Motor neuron (in vitro differentiated cells): ENCODE measurements around the gene MAST4. TPM values are rescaled to one million over a fixed set of nuclear protein-coding genes. Genes with fewer than 3 reads are reported as not detected.

Experiments used
- ATAC-seq, 8 experiments: fragments of 200-7000 bp; cut with Tn5 transposase; replicated peaks in 6 of 8; 2 replicates each; pipeline ENCODE4 v1.8.0; 2021; ENCODE audit warnings: mild to moderate bottlenecking in 8 of 8, moderate library complexity in 8 of 8
- H3K27ac ChIP-seq, 2 donors: fragments of 250-450 bp; sonication (Bioruptor Pico); 2 replicates each; pipeline ENCODE4 v1.9.0; 2021; ENCODE audit warnings: antibody characterized with exemption in 2 of 2, mild to moderate bottlenecking in 2 of 2, moderate library complexity in 1 of 2
- H3K4me1 ChIP-seq, 2 donors: fragments of 250-450 bp; sonication (Bioruptor Pico); replicated peaks in 1 of 2; 2 replicates each; pipeline ENCODE4 v1.6.1; 2021; ENCODE audit warnings: antibody characterized with exemption in 2 of 2, mild to moderate bottlenecking in 2 of 2, moderate library complexity in 1 of 2
- H3K4me3 ChIP-seq, 5 donors: fragments of 250-450 bp; sonication (Bioruptor Pico); 2 replicates each; pipeline ENCODE4 v1.9.0; 2021; ENCODE audit warnings: antibody characterized with exemption in 5 of 5, mild to moderate bottlenecking in 5 of 5, moderate library complexity in 4 of 5
- WGBS, 10 experiments: fragments of 450-650 bp; shearing (Covaris generic); methylation state at CpG; one replicate each; pipeline ENCODE4 v1.0.0; 2022; 5-methylcytosine and 5-hydroxymethylcytosine counted together
- in situ Hi-C, 9 experiments: fragments of 400-800 bp; cut with MboI; loops; one replicate each; pipeline ENCODE4 v1.15.0; 2021; ENCODE audit warnings: low sequenced_read_pairs in 9 of 9, low pct_unique_long_range_greater_than_20kb in 2 of 9; ENCODE audit not compliant: unreplicated experiment in 9 of 9
- total RNA-seq, 8 experiments: library from RNA; unstranded; fragments of 300-600 nt; gene quantifications; 2 replicates each; pipeline versions ENCODE4 v1.2.3 to v1.2.4, GENCODE V29; 2022

The MAST4 gene
- total RNA-seq, 8 experiments from 2014 or later = 4.3 to 26.1 (median 12.9) TPM

DNA sequence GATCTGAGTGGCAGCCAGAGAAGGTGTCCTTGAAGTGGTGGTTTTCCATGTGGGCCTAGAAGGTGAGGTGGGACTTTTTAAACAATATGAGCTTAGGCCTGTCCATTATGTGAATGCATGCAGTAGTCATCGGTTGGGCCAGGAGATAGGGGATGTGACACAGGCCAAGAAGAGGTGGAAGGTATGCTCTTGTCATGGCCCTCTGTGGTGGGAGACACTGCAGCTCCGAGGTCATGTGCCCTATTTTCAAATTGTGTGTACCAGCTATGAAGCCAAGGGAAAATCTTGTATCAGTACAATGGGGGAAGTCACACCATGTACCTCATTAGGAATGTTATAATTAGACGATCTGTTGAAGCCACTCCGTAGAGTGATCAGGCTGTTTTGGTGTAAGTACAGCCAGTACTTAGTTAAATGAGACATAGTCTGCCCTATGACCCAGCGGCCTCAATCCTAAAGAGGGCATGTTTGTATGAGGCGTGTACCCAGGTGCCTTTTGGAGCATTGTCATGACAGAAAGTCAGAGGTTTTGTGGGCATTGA lies 280.1 kb downstream of the MAST4 start:
- H3K4me3 ChIP-seq = no peak overlapping the region
- no peak for ATAC-seq
- H3K27ac ChIP-seq = no peak overlapping the region
- H3K4me1 ChIP-seq = peaks cover 4 to 10% of the 10 kb centered on the region in 2 donors
- 60 to 100% (median 81%) methylated on average over 1 to 5 of the region's 6 CpGs; no CpG with 5 or more reads in 5 of the 10 experiments for WGBS, 10 experiments
- in situ Hi-C loops = no loop called here

GRCh38 chr5:66877843-66878242 lies 281.6 kb downstream of the MAST4 start:
- WGBS, 10 experiments = 32 to 85% (median 72%) methylated on average over 1 to 3 of the region's 3 CpGs
- in situ Hi-C loops = no loop called here
- Histone ChIP-seq H3K27ac (no peak overlapping the region), H3K4me3 (no peak overlapping the region), H3K4me1 (peaks cover 3 to 7% of the 10 kb centered on the region in 2 donors)
- ATAC-seq = peak in 7 of 8 experiments; percentile 22 to 64 (median 58)

GRCh38 chr5:66880401-66880800 lies 284.2 kb downstream of the MAST4 start:
- ATAC-seq = no peak
- Histone ChIP-seq H3K4me3 (no peak overlapping the region), H3K4me1 (peaks cover 4 to 13% of the 10 kb centered on the region in 2 donors), H3K27ac (no peak overlapping the region)
- in situ Hi-C loops = no loop called here
- 44 to 100% (median 72%) methylated on average over 1 to 3 of the region's 3 CpGs for WGBS, 10 experiments

GRCh38 chr5:66881480-66882161 lies 285.4 kb downstream of the MAST4 start:
- ATAC-seq = peak in 1 of 8 experiments; percentile 44
- Histone ChIP-seq H3K4me1 (peaks cover 4 to 18% of the 10 kb centered on the region in 2 donors), H3K4me3 (no peak overlapping the region), H3K27ac (no peak overlapping the region)
- in situ Hi-C loops = no loop called here
- WGBS, 10 experiments = 25 to 100% (median 82%) methylated on average over 1 to 2 of the region's 2 CpGs

GRCh38 chr5:66882606-66883227 lies 286.5 kb downstream of the MAST4 start:
- in situ Hi-C loops = no loop called here
- no peak overlapping the region for H3K4me3 ChIP-seq
- peaks cover 4 to 18% of the 10 kb centered on the region in 2 donors for H3K4me1 ChIP-seq
- WGBS, 10 experiments = 44 to 89% (median 67%) methylated on average over 1 to 3 of the region's 3 CpGs; no CpG with 5 or more reads in 1 of the 10 experiments
- no peak overlapping the region for H3K27ac ChIP-seq
- ATAC-seq = peak in 3 of 8 experiments; percentile 26 to 45 (median 44)

DNA sequence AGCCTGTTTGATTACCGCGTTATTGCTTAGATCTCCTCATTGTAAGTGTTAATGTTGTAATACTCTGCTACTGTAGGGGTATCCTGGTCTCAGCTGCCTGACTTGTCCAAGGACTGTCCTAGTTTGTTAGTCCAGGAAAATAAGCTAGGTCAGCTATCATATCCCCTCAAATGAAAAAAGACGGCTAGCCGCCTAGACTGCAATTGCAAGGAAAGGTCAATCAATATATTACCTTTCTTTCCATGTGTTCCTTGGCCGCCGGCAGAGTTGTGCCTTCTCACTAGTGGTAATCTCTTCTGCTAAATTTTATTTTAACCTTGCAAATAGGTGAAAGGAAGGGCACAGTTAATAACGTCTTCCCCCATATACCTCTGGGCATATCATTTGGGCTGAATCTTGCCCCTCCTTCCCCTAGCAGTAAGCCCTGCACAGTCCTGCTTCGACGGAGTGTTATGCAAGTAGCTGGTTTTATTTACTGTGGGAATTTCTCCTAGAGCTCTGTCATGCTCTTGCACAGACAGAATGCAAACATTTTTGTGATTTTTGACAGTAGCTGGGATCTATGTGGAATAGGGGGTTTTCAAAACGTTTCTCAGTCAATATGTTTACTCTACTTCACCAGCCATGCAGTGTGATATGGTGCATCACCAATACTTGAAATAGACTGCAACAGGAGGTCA lies 288.5 kb downstream of the MAST4 start:
- in situ Hi-C loops = no loop called here
- H3K4me3 ChIP-seq = no peak overlapping the region
- ATAC-seq = peak in 6 of 8 experiments; percentile 13 to 69 (median 44)
- H3K4me1 ChIP-seq = peaks cover 8 to 34% of the 10 kb centered on the region in 2 donors
- 60 to 76% (median 65%) methylated on average over 1 to 9 of the region's 10 CpGs; no CpG with 5 or more reads in 1 of the 10 experiments for WGBS, 10 experiments
- H3K27ac ChIP-seq = no peak overlapping the region

- ATAC-seq = no peak
- Histone ChIP-seq H3K4me3 (no peak overlapping the region), H3K27ac (no peak overlapping the region), H3K4me1 (peaks cover 8 to 35% of the 10 kb centered on the region in 2 donors)
- in situ Hi-C loops = no loop called here
- WGBS, 10 experiments = 0 to 50% (median 36%) methylated on average over 1 of the region's 1 CpG; no CpG with 5 or more reads in 3 of the 10 experiments
Measured at GRCh38 chr5:66886941-66887340, 290.7 kb downstream of the MAST4 start.

DNA sequence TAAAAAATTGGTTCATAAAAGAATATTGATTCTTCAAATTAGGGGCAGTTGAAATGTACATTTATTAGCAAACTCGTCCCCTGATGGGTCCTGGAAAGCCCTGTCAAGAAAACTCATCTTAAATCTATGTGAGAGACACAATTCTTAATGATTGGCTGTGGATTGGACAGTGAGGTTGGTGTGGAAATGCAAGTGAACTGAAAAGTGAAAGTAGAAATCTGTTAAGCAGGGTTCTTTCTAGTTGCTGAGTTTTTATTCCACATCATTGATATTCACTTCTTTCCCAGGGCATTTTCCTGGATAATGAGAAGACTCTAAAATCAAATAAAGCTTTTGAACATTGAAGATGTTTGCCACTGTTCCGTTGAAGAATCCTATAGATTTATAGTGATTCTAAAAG lies 292.4 kb downstream of the MAST4 start:
- 0 to 100% (median 37%) methylated on average over 1 to 2 of the region's 2 CpGs for WGBS, 10 experiments
- Histone ChIP-seq H3K4me3 (no peak overlapping the region), H3K4me1 (peaks cover 8 to 36% of the 10 kb centered on the region in 2 donors), H3K27ac (no peak overlapping the region)
- peak in 2 of 8 experiments; percentile 22 to 48 for ATAC-seq
- in situ Hi-C loops = no loop called here

- peaks cover 8 to 39% of the 10 kb centered on the region in 2 donors for H3K4me1 ChIP-seq
- H3K27ac ChIP-seq = no peak overlapping the region
- H3K4me3 ChIP-seq = no peak overlapping the region
- peak in 3 of 8 experiments; percentile 29 to 58 (median 33) for ATAC-seq
- WGBS, 10 experiments = 50 to 100% (median 73%) methylated on average over 1 to 4 of the region's 4 CpGs; no CpG with 5 or more reads in 1 of the 10 experiments
- in situ Hi-C loops = no loop called here
Measured at GRCh38 chr5:66889056-66889455, 292.9 kb downstream of the MAST4 start.

- Histone ChIP-seq H3K27ac (no peak overlapping the region), H3K4me3 (no peak overlapping the region), H3K4me1 (peaks cover 8 to 39% of the 10 kb centered on the region in 2 donors)
- ATAC-seq = peak in 2 of 8 experiments; percentile 12 to 47
- WGBS, 10 experiments = 17 to 81% (median 47%) methylated on average over 1 to 4 of the region's 4 CpGs; no CpG with 5 or more reads in 1 of the 10 experiments
- in situ Hi-C loops = no loop called here
Measured at GRCh38 chr5:66889524-66889923, 293.3 kb downstream of the MAST4 start.

DNA sequence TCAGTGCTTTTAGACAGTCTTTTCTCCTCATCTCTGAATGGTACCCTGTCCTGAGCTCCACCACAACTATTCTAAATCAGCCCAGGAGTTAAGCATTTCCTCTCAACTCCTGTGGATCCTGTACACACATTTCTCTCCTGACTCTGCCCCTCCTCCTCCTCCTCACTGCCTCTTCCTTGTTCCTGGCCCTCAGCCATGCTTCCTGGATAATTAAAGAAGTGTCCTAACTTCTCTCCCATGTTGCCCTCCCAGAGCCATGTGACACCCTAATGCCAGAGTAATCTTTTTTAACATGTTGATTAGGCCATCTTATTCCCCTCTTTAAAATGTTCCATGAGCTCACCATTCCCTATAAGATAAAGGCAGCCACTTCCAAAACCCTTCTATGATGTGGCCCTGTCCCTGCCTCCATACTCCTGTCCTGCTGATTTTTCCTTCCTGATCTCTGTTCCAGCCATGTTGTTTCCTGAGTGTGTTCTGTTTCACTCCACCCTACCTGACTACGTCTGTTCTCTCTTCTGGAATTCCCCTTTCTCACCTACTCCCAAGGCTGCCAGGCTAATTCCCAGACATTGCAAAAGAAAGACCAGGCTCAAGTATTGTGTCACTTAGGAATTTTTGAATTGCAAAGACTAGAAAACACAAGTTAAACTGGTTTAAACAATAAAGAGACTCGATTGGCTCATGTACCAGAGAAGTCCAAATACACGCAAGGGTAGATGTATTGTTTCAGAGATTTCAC lies 295.2 kb downstream of the MAST4 start:
- Histone ChIP-seq H3K4me1 (peaks cover 4 to 27% of the 10 kb centered on the region in 2 donors), H3K27ac (no peak overlapping the region), H3K4me3 (no peak overlapping the region)
- WGBS, 10 experiments = 62 to 91% (median 85%) methylated on average over 2 to 3 of the region's 3 CpGs; no CpG with 5 or more reads in 2 of the 10 experiments
- in situ Hi-C loops = no loop called here
- peak in 1 of 8 experiments; percentile 36 for ATAC-seq

DNA sequence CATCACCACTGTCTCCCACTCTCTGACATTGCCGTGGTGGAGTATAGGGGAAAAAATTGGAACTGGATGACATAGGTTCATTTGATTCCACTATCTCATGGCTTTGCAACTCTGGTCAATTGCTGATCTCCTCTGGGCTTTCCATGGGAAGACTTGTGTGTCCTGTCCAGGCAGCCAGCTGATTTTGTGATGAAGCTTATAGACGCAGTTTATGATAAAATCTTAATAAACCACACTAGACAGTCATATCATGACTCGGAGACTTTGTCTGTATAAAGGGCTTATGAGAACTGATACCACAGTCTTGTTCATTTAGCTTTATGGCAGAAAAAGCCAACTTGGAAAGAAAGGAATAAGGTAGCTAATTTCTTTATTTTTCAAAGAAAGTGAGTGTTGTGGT lies 296.5 kb downstream of the MAST4 start:
- in situ Hi-C loops = no loop called here
- no peak for ATAC-seq
- Histone ChIP-seq H3K27ac (no peak overlapping the region), H3K4me3 (no peak overlapping the region), H3K4me1 (peaks cover 4 to 34% of the 10 kb centered on the region in 2 donors)
- WGBS, 10 experiments = 53 to 100% (median 94%) methylated on average over 1 to 3 of the region's 3 CpGs; no CpG with 5 or more reads in 1 of the 10 experiments
